Natural killer cell (primary cell): ENCODE measurements around the gene ARFGAP2. TPM values are rescaled to one million over a fixed set of nuclear protein-coding genes. Genes with fewer than 3 reads are reported as not detected.

ENCODE experiments used
- ATAC-seq, 3 donors: fragments of 150-1000 bp in 2 of 3; fragments of 200-7000 bp in 1 of 3; cut with Tn5 transposase; 1 replicate in 1 of 3; 2 replicates in 2 of 3; pipeline ENCODE4 v1.10.0; 2021; ENCODE audit warnings: mild to moderate bottlenecking in 2 of 3, moderate library complexity in 2 of 3
- DNase-seq, 2 donors: peaks; one replicate each; pipeline versions ENCODE4 v3.0.0 to v3.0.0-alpha.2; 2013 to 2021; ENCODE audit warnings: mixed read lengths in 1 of 2
- H3K27ac ChIP-seq: one replicate; pipeline ENCODE4 v1.5.1; 2013; ENCODE audit warnings: mild to moderate bottlenecking, low read length
- H3K27me3 ChIP-seq: one replicate; pipeline ENCODE4 v1.6.1; 2013; ENCODE audit warnings: low read length; ENCODE audit not compliant: control insufficient read depth, insufficient read depth
- H3K36me3 ChIP-seq: one replicate; pipeline ENCODE4 v1.6.1; 2013; ENCODE audit warnings: low read length; ENCODE audit not compliant: control insufficient read depth, insufficient read depth
- H3K4me1 ChIP-seq: one replicate; pipeline ENCODE4 v1.6.1; 2013; ENCODE audit warnings: low read length; ENCODE audit not compliant: control insufficient read depth, insufficient read depth
- H3K4me3 ChIP-seq: one replicate; pipeline ENCODE4 v1.5.1; 2013; ENCODE audit warnings: low read length
- H3K9me3 ChIP-seq: one replicate; pipeline ENCODE4 v1.6.1; 2013; ENCODE audit warnings: low read length; ENCODE audit not compliant: control insufficient read depth, insufficient read depth
- H3K27ac Mint-ChIP-seq, 2 donors: one replicate each; pipeline ENCODE4 v1.8.0; 2022; ENCODE audit warnings: mild to moderate bottlenecking in 2 of 2, mixed read lengths in 2 of 2, moderate library complexity in 1 of 2
- H3K27me3 Mint-ChIP-seq, 2 donors: one replicate each; pipeline ENCODE4 v1.8.0; 2022; ENCODE audit warnings: low read depth in 2 of 2, mixed read lengths in 2 of 2
- H3K36me3 Mint-ChIP-seq: one replicate; pipeline ENCODE4 v1.8.0; 2022; ENCODE audit warnings: mixed read lengths
- H3K4me1 Mint-ChIP-seq, 2 donors: one replicate each; pipeline ENCODE4 v1.8.0; 2022; ENCODE audit warnings: mixed read lengths in 2 of 2
- H3K4me3 Mint-ChIP-seq: one replicate; pipeline ENCODE4 v1.8.0; 2022; ENCODE audit warnings: mild to moderate bottlenecking, moderate library complexity, mixed read lengths
- H3K9me3 Mint-ChIP-seq, 2 donors: one replicate each; pipeline ENCODE4 v1.8.0; 2022; ENCODE audit warnings: mixed read lengths in 2 of 2
- WGBS: methylation state at CpG from one replicate; pipeline ENCODE4 v1.1.7; 2013; ENCODE audit warnings: missing lambda C conversion rate; ENCODE audit not compliant: insufficient coverage; 5-methylcytosine and 5-hydroxymethylcytosine counted together
- intact Hi-C: fragments of 100-400 bp; cut with micrococcal nuclease; formaldehyde crosslinking; loops from one replicate; pipeline ENCODE4 v1.14.2; 2022
- total RNA-seq, 4 donors: library from RNA; stranded (reverse); fragments of 120-200 nt in 1 of 4; gene quantifications; one replicate each; pipeline versions ENCODE4 v1.2.3 to v1.2.4, GENCODE V29; 2013 to 2022
- TF ChIP-seq, protein P1 (sequence below): fragments of 200-600 bp; IDR thresholded peaks from one replicate; pipeline ENCODE4 v1.8.0; 2022; ENCODE audit warnings: antibody characterized with exemption

The ARFGAP2 gene
- total RNA-seq, 3 donors from 2014 or later (not counting 1 experiment from before 2014, with no cell fraction given), result 199 to 236 (median 228) TPM

DNA sequence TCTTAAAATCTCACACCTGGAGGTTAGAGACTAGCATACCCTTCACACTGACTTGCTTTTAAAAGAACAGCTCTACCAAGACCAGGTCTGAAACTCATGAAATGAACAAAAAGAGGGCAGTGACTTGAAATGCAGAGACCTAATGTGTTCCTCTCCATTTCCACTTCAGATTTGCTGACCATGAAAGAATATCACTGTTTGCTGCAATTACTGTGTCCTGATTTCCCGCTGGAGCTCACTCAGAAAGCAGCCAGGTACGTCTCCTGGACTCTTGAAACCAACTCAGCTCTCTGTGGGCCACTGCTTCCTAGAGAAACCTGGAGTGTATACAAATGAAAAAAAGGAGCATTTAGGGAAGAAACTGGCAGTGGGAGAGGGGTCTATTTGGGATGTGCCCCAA, 39.2 kb downstream of the ARFGAP2 start:
- H3K9me3 Mint-ChIP-seq, result no peaks in the 10 kb centered on the region

DNA sequence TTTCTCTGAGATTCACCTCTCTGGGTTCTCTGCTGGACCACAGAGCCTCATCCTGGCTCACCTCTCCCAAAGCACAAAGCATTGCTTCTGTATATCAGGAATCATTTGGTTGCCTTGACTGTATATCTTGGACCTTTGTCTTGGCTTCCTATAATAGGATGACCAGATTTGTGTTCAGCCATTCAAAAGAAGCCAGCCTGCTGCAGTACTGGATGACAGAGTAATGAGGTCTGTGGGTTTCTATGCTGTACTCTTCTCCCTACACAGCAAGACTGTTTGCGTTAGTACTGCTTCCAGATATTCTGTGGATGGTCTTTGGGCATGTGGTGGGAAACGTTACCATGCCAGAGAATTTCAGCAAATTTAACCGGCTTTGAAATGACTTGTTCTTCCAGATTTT, 39.8 kb downstream of the ARFGAP2 start:
- WGBS, result 90% methylated on average over 2 of the region's 3 CpGs
- DNase-seq (no peak), ATAC-seq (no peak)
- intact Hi-C loops, result no loop called here
- H3K9me3 ChIP-seq, result no peaks in the 10 kb centered on the region
- peaks cover 8% of the 10 kb centered on the region for H3K36me3 Mint-ChIP-seq
- H3K27ac ChIP-seq, result no peak overlapping the region
- no peaks in the 10 kb centered on the region for H3K4me1 ChIP-seq
- peaks cover 10% of the 10 kb centered on the region for H3K36me3 ChIP-seq
- no peaks in the 10 kb centered on the region for H3K9me3 Mint-ChIP-seq
- no peak overlapping the region for H3K27ac Mint-ChIP-seq
- no peak overlapping the region for H3K4me3 ChIP-seq
- H3K4me3 Mint-ChIP-seq, result no peak overlapping the region
- H3K27me3 Mint-ChIP-seq, result no peaks in the 10 kb centered on the region
- H3K4me1 Mint-ChIP-seq, result no peaks in the 10 kb centered on the region
- TF ChIP-seq, protein P1, sequence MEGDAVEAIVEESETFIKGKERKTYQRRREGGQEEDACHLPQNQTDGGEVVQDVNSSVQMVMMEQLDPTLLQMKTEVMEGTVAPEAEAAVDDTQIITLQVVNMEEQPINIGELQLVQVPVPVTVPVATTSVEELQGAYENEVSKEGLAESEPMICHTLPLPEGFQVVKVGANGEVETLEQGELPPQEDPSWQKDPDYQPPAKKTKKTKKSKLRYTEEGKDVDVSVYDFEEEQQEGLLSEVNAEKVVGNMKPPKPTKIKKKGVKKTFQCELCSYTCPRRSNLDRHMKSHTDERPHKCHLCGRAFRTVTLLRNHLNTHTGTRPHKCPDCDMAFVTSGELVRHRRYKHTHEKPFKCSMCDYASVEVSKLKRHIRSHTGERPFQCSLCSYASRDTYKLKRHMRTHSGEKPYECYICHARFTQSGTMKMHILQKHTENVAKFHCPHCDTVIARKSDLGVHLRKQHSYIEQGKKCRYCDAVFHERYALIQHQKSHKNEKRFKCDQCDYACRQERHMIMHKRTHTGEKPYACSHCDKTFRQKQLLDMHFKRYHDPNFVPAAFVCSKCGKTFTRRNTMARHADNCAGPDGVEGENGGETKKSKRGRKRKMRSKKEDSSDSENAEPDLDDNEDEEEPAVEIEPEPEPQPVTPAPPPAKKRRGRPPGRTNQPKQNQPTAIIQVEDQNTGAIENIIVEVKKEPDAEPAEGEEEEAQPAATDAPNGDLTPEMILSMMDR, result no peak
- no peaks in the 10 kb centered on the region for H3K27me3 ChIP-seq

More for the DNA sequence above, 39.2 kb downstream of the ARFGAP2 start:
- TF ChIP-seq, protein P1, result no peak
- H3K27ac Mint-ChIP-seq, result no peak overlapping the region
- no peak overlapping the region for H3K4me3 ChIP-seq
- WGBS, result 98% methylated on average over 2 of the region's 2 CpGs
- H3K27me3 Mint-ChIP-seq, result no peaks in the 10 kb centered on the region
- H3K36me3 ChIP-seq, result peaks cover 10% of the 10 kb centered on the region
- H3K4me1 ChIP-seq, result no peaks in the 10 kb centered on the region
- no peak overlapping the region for H3K4me3 Mint-ChIP-seq
- no peak for DNase-seq
- intact Hi-C loops, result no loop called here
- no peak for ATAC-seq
- no peaks in the 10 kb centered on the region for H3K9me3 ChIP-seq
- peaks cover 8% of the 10 kb centered on the region for H3K36me3 Mint-ChIP-seq
- H3K27ac ChIP-seq, result no peak overlapping the region
- H3K4me1 Mint-ChIP-seq, result no peaks in the 10 kb centered on the region
- no peaks in the 10 kb centered on the region for H3K27me3 ChIP-seq

DNA sequence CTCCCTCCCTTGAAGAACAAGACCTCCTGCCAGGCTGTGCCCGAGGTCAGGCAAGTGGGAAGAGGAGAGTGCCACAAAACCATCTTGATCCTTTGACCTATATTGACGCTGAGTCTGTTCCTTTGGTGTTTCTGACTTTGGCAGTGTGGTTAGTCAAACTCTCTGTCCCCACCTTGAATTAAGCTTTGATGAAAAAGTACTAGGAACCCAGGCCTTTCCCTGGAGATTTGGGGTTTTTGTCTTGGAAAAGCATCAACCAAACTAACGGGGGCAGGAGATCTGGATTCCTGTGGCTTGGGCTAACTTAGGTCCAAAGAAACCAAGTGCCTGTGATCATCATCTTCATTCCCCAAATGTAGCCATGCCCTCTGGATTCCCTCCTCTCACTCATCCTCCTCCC, 40.4 kb downstream of the ARFGAP2 start:
- H3K27me3 Mint-ChIP-seq, result no peaks in the 10 kb centered on the region
- WGBS, result 53% methylated on average over 3 of the region's 3 CpGs

DNA sequence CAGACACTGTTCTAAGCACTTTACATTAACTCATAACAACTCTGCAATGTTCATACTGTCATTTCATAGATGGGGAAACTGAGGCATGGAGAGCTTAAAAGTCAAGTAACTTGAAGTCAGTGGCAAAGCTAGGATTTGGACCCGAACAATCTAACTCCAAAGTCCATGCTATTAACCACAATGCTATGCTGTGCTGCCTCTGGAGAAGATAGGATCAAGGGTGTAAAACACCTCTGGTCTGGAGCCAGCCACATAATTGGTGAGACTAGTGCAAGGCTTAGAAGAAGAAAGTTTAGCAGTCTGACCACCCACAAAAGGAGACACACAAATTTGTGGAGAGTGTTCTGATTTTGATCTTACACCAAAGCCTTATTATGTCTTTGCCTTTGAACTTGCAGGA, 43.7 kb downstream of the ARFGAP2 start:
- no peaks in the 10 kb centered on the region for H3K27me3 Mint-ChIP-seq
- no peaks in the 10 kb centered on the region for H3K4me1 ChIP-seq
- ATAC-seq (no peak), DNase-seq (no peak)
- no peaks in the 10 kb centered on the region for H3K9me3 ChIP-seq
- H3K9me3 Mint-ChIP-seq, result no peaks in the 10 kb centered on the region
- H3K27ac Mint-ChIP-seq, result no peak overlapping the region
- intact Hi-C loops, result no loop called here
- H3K4me1 Mint-ChIP-seq, result no peaks in the 10 kb centered on the region
- no peak overlapping the region for H3K27ac ChIP-seq
- TF ChIP-seq, protein P1, result no peak
- H3K4me3 Mint-ChIP-seq, result no peak overlapping the region
- H3K36me3 ChIP-seq, result peaks cover 5% of the 10 kb centered on the region
- peaks cover 8% of the 10 kb centered on the region for H3K36me3 Mint-ChIP-seq
- no CpG with 5 or more reads among the region's 1 CpG for WGBS
- no peaks in the 10 kb centered on the region for H3K27me3 ChIP-seq
- no peak overlapping the region for H3K4me3 ChIP-seq

More for the DNA sequence above, 40.4 kb downstream of the ARFGAP2 start:
- intact Hi-C loops, result no loop called here
- ATAC-seq, result no peak
- Mint-ChIP-seq H3K9me3 (no peaks in the 10 kb centered on the region), H3K27ac (no peak overlapping the region), H3K36me3 (peaks cover 8% of the 10 kb centered on the region), H3K4me1 (no peaks in the 10 kb centered on the region), H3K4me3 (no peak overlapping the region)
- DNase-seq, result no peak
- no peaks in the 10 kb centered on the region for H3K9me3 ChIP-seq
- H3K4me1 ChIP-seq, result no peaks in the 10 kb centered on the region
- no peak overlapping the region for H3K4me3 ChIP-seq
- no peaks in the 10 kb centered on the region for H3K27me3 ChIP-seq
- H3K27ac ChIP-seq, result no peak overlapping the region
- peaks cover 10% of the 10 kb centered on the region for H3K36me3 ChIP-seq
- TF ChIP-seq, protein P1, result no peak
